ENCODE data around the gene MTA2. TPM values are rescaled to one million over a fixed set of nuclear protein-coding genes. Genes with fewer than 3 reads are reported as not detected.

Gene MTA2
- total and polyA plus RNA-seq, 11 donors: 18.4 to 55.3 (median 33.7) TPM

DNA sequence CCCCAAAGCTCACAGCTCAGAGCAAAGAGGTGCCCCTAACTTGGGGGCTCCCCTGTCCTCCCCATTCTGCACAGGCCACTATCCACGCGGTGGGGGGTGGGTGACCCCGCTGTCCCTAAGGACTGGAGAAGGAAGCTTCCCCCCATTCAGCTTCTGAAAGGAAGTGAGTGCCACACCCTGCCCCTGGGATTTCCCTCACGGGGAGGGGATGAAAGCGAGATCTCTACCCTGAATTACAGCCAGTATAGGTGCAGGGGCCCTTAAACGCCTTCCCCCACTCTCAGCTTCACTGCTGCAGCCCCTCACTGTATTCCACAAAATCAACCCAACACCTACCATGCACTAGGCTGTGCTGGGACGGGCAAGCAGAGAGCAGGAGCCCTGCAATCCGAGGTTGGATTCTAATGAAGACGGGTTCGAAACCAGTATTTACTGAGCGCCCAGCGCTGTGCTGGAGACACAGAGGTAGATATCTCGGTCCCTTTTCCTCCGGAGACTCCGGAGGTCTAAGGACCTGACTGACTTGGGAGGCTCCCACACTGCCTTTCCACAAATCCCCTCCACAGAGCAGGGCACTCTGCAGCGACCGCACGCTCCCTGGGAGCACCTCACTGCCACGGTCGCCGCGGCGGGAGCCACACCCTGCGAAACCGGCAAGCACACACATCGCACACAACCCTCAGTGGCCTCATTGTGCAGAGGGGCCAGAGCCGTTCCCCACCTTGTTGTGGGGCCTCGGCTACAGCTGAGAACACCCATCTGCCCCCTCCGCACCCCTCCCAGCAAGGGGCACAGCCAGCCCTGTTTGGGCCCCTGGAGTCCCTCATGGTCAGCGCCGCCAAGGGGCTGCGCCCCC lies 56.9 kb downstream of the MTA2 start:
- DNase-seq: peak in 4 of 5 donors; percentile 55 to 77 (median 66)

DNA sequence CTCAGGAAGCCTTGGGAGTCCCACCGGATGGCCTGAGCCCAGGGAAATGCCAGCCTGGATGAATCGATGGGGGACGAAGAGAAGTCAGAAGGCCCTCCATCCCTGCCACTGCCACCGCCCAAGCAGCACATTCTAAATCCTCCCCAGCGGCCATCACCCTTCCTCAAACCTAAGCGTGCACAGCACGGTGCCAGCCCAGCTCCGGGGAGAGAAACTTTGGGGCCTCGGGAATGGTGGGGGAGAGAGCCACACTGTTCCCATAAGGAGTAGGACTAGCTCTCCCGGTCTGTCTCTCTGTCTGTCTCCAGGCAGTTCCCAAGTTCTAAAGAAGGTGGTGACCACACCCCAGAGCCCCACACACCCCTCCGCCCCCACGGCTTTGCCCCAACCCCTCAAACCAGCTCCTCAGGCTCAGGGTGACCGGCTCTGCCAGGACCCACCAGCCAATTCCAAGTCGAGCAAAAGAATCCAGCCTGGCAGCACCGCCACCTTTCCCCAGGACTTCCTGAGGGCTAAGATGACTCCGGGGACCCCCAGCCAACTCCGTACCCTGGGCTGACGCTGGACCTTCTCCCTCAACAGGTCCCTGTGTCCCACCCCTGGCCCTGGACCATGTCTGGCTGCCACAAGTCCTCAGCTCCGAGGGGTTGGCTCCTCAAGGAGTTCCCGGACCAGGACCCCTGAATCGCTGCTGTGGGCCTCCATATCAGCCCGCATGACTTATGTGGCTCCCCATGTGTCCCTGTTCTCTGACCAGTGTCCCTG lies 57.8 kb downstream of the MTA2 start:
- no peak for TF ChIP-seq POLR2A (IDR thresholded peaks at IDR 0.05)
- TF ChIP-seq, protein P1, sequence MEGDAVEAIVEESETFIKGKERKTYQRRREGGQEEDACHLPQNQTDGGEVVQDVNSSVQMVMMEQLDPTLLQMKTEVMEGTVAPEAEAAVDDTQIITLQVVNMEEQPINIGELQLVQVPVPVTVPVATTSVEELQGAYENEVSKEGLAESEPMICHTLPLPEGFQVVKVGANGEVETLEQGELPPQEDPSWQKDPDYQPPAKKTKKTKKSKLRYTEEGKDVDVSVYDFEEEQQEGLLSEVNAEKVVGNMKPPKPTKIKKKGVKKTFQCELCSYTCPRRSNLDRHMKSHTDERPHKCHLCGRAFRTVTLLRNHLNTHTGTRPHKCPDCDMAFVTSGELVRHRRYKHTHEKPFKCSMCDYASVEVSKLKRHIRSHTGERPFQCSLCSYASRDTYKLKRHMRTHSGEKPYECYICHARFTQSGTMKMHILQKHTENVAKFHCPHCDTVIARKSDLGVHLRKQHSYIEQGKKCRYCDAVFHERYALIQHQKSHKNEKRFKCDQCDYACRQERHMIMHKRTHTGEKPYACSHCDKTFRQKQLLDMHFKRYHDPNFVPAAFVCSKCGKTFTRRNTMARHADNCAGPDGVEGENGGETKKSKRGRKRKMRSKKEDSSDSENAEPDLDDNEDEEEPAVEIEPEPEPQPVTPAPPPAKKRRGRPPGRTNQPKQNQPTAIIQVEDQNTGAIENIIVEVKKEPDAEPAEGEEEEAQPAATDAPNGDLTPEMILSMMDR (IDR thresholded peaks at IDR 0.05): no peak
- DNase-seq (peak in 1 of 5 donors; percentile 47), ATAC-seq (no peak)
- Histone ChIP-seq H3K36me3 (peaks cover 0 to 2% (median 0%) of the 10 kb centered on the region in 9 donors), H3K27ac (peak overlapping the region; percentile 94 to 100 (median 99)), H3K27me3 (no peaks in the 10 kb centered on the region), H3K4me1 (peaks cover 36 to 84% (median 69%) of the 10 kb centered on the region in 12 donors), H3K9me3 (no peaks in the 10 kb centered on the region), H3K4me3 (peak overlapping the region; percentile 71 to 100 (median 98))
- WGBS, 4 donors: 6 to 19% (median 12%) methylated on average over 17 to 22 of the region's 22 CpGs
- intact Hi-C loops (cut with DNase I): loop anchor here (1.0 to 10.0 kb wide), 12 partner anchors 17 to 152 kb away; no protein-coding TSS in a partner anchor

More for the DNA sequence above, 56.9 kb downstream of the MTA2 start:
- TF ChIP-seq, protein P1 (IDR thresholded peaks at IDR 0.05): no peak
- TF ChIP-seq POLR2A (IDR thresholded peaks at IDR 0.05): no peak
- H3K4me3 ChIP-seq: peak overlapping the region; percentile 71 to 100 (median 98)
- no peaks in the 10 kb centered on the region for H3K9me3 ChIP-seq
- no peaks in the 10 kb centered on the region for H3K36me3 ChIP-seq
- H3K4me1 ChIP-seq: peaks cover 30 to 83% (median 68%) of the 10 kb centered on the region in 12 donors
- ATAC-seq: no peak
- 1 to 3% (median 1%) methylated on average over 32 of the region's 32 CpGs for WGBS, 4 donors
- H3K27ac ChIP-seq: peak overlapping the region; percentile 94 to 100 (median 99)
- intact Hi-C loops (cut with DNase I): loop anchor here (5.0 to 10.0 kb wide), 8 partner anchors 38 to 153 kb away; no protein-coding TSS in a partner anchor
- H3K27me3 ChIP-seq: no peaks in the 10 kb centered on the region

Small RNAs within 50 kb of the gene (microRNA-seq; reads per million reads assigned to microRNA genes)
- 0 to 1.7 (median 0.87) reads per million in 4 donors for gene MIR6747

Other genes with a start within 250 kb of the MTA2 start
- gene SCGB1A1, start 182.8 kb downstream of the MTA2 start, total RNA-seq: not detected
- not detected for gene SCGB1A1, start 182.8 kb downstream of the MTA2 start, polyA plus RNA-seq
- gene AHNAK, start 55.1 kb downstream of the MTA2 start, total RNA-seq: 100 to 1,000 TPM; 251 to 861 (median 409) TPM
- gene AHNAK, start 55.1 kb downstream of the MTA2 start, polyA plus RNA-seq: 100 to 1,000 TPM in 1 of 2 donors, 10 to 100 TPM in 1; 84.4 to 251 TPM
- 1,000 to 10,000 TPM in 3 of 9 donors, 100 to 1,000 TPM in 6; 799 to 1,135 (median 929) TPM for gene EEF1G, start 28.0 kb downstream of the MTA2 start, total RNA-seq
- 1,000 to 10,000 TPM in 1 of 2 donors, 100 to 1,000 TPM in 1; 549 to 1,190 TPM for gene EEF1G, start 28.0 kb downstream of the MTA2 start, polyA plus RNA-seq
- gene TUT1, start 10.3 kb downstream of the MTA2 start, total RNA-seq: 10 to 100 TPM in 7 of 9 donors, 1 to 10 TPM in 2; 6.3 to 16.3 (median 11.3) TPM
- gene TUT1, start 10.3 kb downstream of the MTA2 start, polyA plus RNA-seq: 10 to 100 TPM in 1 of 2 donors, 1 to 10 TPM in 1; 8.5 to 12.2 TPM
- gene EML3, start 10.9 kb upstream of the MTA2 start, total RNA-seq: 10 to 100 TPM in 8 of 9 donors, 1 to 10 TPM in 1; 8.8 to 40.9 (median 16.2) TPM
- gene EML3, start 10.9 kb upstream of the MTA2 start, polyA plus RNA-seq: 10 to 100 TPM; 14.7 to 15.3 TPM
- gene ROM1, start 11.4 kb upstream of the MTA2 start, total RNA-seq: 1 to 10 TPM; 1.5 to 5.8 (median 2.1) TPM
- gene ROM1, start 11.4 kb upstream of the MTA2 start, polyA plus RNA-seq: 1 to 10 TPM; 2.9 to 5.3 TPM
- 10 to 100 TPM in 7 of 9 donors, 1 to 10 TPM in 2; 9.2 to 20.5 (median 12.3) TPM for gene B3GAT3, start 20.1 kb upstream of the MTA2 start, total RNA-seq
- gene B3GAT3, start 20.1 kb upstream of the MTA2 start, polyA plus RNA-seq: 10 to 100 TPM; 19.1 to 38.1 TPM
- gene GANAB, start 44.7 kb upstream of the MTA2 start, total RNA-seq: 100 to 1,000 TPM in 4 of 9 donors, 10 to 100 TPM in 5; 64.4 to 182 (median 99.1) TPM
- 100 to 1,000 TPM in 1 of 2 donors, 10 to 100 TPM in 1; 49.3 to 113 TPM for gene GANAB, start 44.7 kb upstream of the MTA2 start, polyA plus RNA-seq
- gene INTS5, start 51.4 kb upstream of the MTA2 start, total RNA-seq: 10 to 100 TPM in 7 of 9 donors, 1 to 10 TPM in 2; 9.1 to 23.2 (median 11.5) TPM
- gene INTS5, start 51.4 kb upstream of the MTA2 start, polyA plus RNA-seq: 10 to 100 TPM in 1 of 2 donors, 1 to 10 TPM in 1; 3.3 to 15.5 TPM
- gene C11orf98, start 63.3 kb upstream of the MTA2 start, total RNA-seq: 10 to 100 TPM; 24.0 to 56.2 (median 28.5) TPM
- gene C11orf98, start 63.3 kb upstream of the MTA2 start, polyA plus RNA-seq: 100 to 1,000 TPM in 1 of 2 donors, 10 to 100 TPM in 1; 75.1 to 191 TPM
- gene CSKMT, start 63.4 kb upstream of the MTA2 start, total RNA-seq: 1 to 10 TPM in 7 of 9 donors, under 1 TPM in 2; 0.38 to 8.7 (median 4.2) TPM
- gene CSKMT, start 63.4 kb upstream of the MTA2 start, polyA plus RNA-seq: 1 to 10 TPM; 4.4 to 6.6 TPM
- 1 to 10 TPM; 5.3 to 8.8 (median 5.9) TPM for gene UQCC3, start 69.8 kb upstream of the MTA2 start, total RNA-seq
- 10 to 100 TPM; 11.5 to 15.8 TPM for gene UQCC3, start 69.8 kb upstream of the MTA2 start, polyA plus RNA-seq
- 1 to 10 TPM; 1.8 to 6.3 (median 2.9) TPM for gene LBHD1, start 70.4 kb upstream of the MTA2 start, total RNA-seq
- gene LBHD1, start 70.4 kb upstream of the MTA2 start, polyA plus RNA-seq: 1 to 10 TPM; 1.4 to 1.8 TPM
- gene UBXN1, start 77.2 kb upstream of the MTA2 start, total RNA-seq: 100 to 1,000 TPM in 1 of 9 donors, 10 to 100 TPM in 8; 69.2 to 116 (median 83.1) TPM
- gene UBXN1, start 77.2 kb upstream of the MTA2 start, polyA plus RNA-seq: 100 to 1,000 TPM in 1 of 2 donors, 10 to 100 TPM in 1; 88.7 to 188 TPM
- 1 to 10 TPM in 8 of 9 donors, under 1 TPM in 1; 0.63 to 8.6 (median 2.7) TPM for gene LRRN4CL, start 87.7 kb upstream of the MTA2 start, total RNA-seq
- gene LRRN4CL, start 87.7 kb upstream of the MTA2 start, polyA plus RNA-seq: 1 to 10 TPM; 1.3 to 1.9 TPM
- 10 to 100 TPM; 13.3 to 30.1 (median 20.0) TPM for gene BSCL2, start 105.6 kb upstream of the MTA2 start, total RNA-seq
- gene BSCL2, start 105.6 kb upstream of the MTA2 start, polyA plus RNA-seq: 10 to 100 TPM; 23.1 to 39.4 TPM
- under 1 TPM in 4 of 9 donors, not detected in 5; 0.27 to 0.55 (median 0.32) TPM for gene GNG3, start 105.8 kb upstream of the MTA2 start, total RNA-seq
- under 1 TPM in 1 of 2 donors, not detected in 1; 0.14 TPM for gene GNG3, start 105.8 kb upstream of the MTA2 start, polyA plus RNA-seq
- 10 to 100 TPM in 8 of 9 donors, 1 to 10 TPM in 1; 9.6 to 39.5 (median 32.6) TPM for gene HNRNPUL2, start 125.6 kb upstream of the MTA2 start, total RNA-seq
- gene HNRNPUL2, start 125.6 kb upstream of the MTA2 start, polyA plus RNA-seq: 10 to 100 TPM; 32.7 to 35.2 TPM
- 10 to 100 TPM in 7 of 9 donors, 1 to 10 TPM in 2; 7.4 to 23.5 (median 12.1) TPM for gene TTC9C, start 126.6 kb upstream of the MTA2 start, total RNA-seq
- 10 to 100 TPM; 13.9 to 20.0 TPM for gene TTC9C, start 126.6 kb upstream of the MTA2 start, polyA plus RNA-seq
- 10 to 100 TPM in 4 of 9 donors, 1 to 10 TPM in 5; 6.9 to 16.6 (median 9.9) TPM for gene ZBTB3, start 152.3 kb upstream of the MTA2 start, total RNA-seq
- gene ZBTB3, start 152.3 kb upstream of the MTA2 start, polyA plus RNA-seq: 1 to 10 TPM; 3.5 to 3.7 TPM
- gene POLR2G, start 159.7 kb upstream of the MTA2 start, total RNA-seq: 10 to 100 TPM; 32.6 to 61.2 (median 43.8) TPM
- 100 to 1,000 TPM in 1 of 2 donors, 10 to 100 TPM in 1; 43.6 to 106 TPM for gene POLR2G, start 159.7 kb upstream of the MTA2 start, polyA plus RNA-seq
- gene TAF6L, start 169.5 kb upstream of the MTA2 start, total RNA-seq: 10 to 100 TPM in 3 of 9 donors, 1 to 10 TPM in 6; 7.1 to 19.5 (median 9.3) TPM
- gene TAF6L, start 169.5 kb upstream of the MTA2 start, polyA plus RNA-seq: 10 to 100 TPM; 12.7 to 12.9 TPM
- 10 to 100 TPM; 14.7 to 46.0 (median 19.4) TPM for gene TMEM179B, start 185.5 kb upstream of the MTA2 start, total RNA-seq
- 10 to 100 TPM; 23.8 to 47.3 TPM for gene TMEM179B, start 185.5 kb upstream of the MTA2 start, polyA plus RNA-seq
- gene TMEM223, start 190.1 kb upstream of the MTA2 start, total RNA-seq: 10 to 100 TPM; 19.0 to 52.3 (median 25.9) TPM
- gene TMEM223, start 190.1 kb upstream of the MTA2 start, polyA plus RNA-seq: 10 to 100 TPM; 26.3 to 55.6 TPM
- 10 to 100 TPM; 28.5 to 51.7 (median 34.1) TPM for gene NXF1, start 203.6 kb upstream of the MTA2 start, total RNA-seq
- 10 to 100 TPM; 40.7 to 63.4 TPM for gene NXF1, start 203.6 kb upstream of the MTA2 start, polyA plus RNA-seq
- gene STX5, start 230.2 kb upstream of the MTA2 start, total RNA-seq: 10 to 100 TPM; 16.2 to 26.8 (median 18.9) TPM
- gene STX5, start 230.2 kb upstream of the MTA2 start, polyA plus RNA-seq: 10 to 100 TPM in 1 of 2 donors, 1 to 10 TPM in 1; 8.6 to 36.1 TPM
- gene TEX54, start 231.0 kb upstream of the MTA2 start, total RNA-seq: not detected
- gene TEX54, start 231.0 kb upstream of the MTA2 start, polyA plus RNA-seq: not detected
- gene WDR74, start 237.7 kb upstream of the MTA2 start, total RNA-seq: 10 to 100 TPM; 19.2 to 36.6 (median 24.8) TPM
- 10 to 100 TPM; 28.7 to 70.6 TPM for gene WDR74, start 237.7 kb upstream of the MTA2 start, polyA plus RNA-seq